Osteoblast (primary cell): ENCODE data around the gene KATNB1. TPM values are rescaled to one million over a fixed set of nuclear protein-coding genes. Genes with fewer than 3 reads are reported as not detected.
"Not testable (repeated sequence)": the region's sequence is repeated elsewhere in the genome, so short reads cannot be mapped to it uniquely, and the experiment has no call there.

Experiments
- DNase-seq: peaks from one replicate; pipeline ENCODE4 v3.0.0; 2011; ENCODE audit warnings: low spot score, mixed read lengths; ENCODE audit not compliant: insufficient read length; ENCODE audit errors: missing footprints
- H2AFZ ChIP-seq: 2 replicates; pipeline ENCODE4 v1.6.0; 2011; ENCODE audit warnings: mild to moderate bottlenecking, low read length
- H3K27ac ChIP-seq: 2 replicates; pipeline ENCODE4 v1.5.1; 2011; ENCODE audit warnings: mild to moderate bottlenecking, low read depth, low read length, moderate library complexity
- H3K27me3 ChIP-seq: 2 replicates; pipeline ENCODE4 v1.6.0; 2012; ENCODE audit warnings: mild to moderate bottlenecking, control low read depth, inconsistent platforms, low read length, moderate library complexity; ENCODE audit not compliant: insufficient read depth
- H3K36me3 ChIP-seq: 2 replicates; pipeline ENCODE4 v1.5.1; 2011; ENCODE audit warnings: mild to moderate bottlenecking, low read length, control low read depth, moderate library complexity; ENCODE audit not compliant: insufficient read depth
- H3K4me1 ChIP-seq: 2 replicates; pipeline ENCODE4 v1.5.1; 2011; ENCODE audit warnings: mild to moderate bottlenecking, low read length, control low read depth, moderate library complexity; ENCODE audit not compliant: insufficient read depth
- H3K4me2 ChIP-seq: 2 replicates; pipeline ENCODE4 v1.6.0; 2011; ENCODE audit warnings: mild to moderate bottlenecking, low read length; ENCODE audit not compliant: insufficient read depth
- H3K4me3 ChIP-seq: fragments of 200-600 bp; sonication (generic); 3 replicates; pipeline ENCODE4 v1.5.1; 2012; ENCODE audit warnings: mild to moderate bottlenecking, low read length, inconsistent platforms; ENCODE audit not compliant: insufficient read depth
- H3K79me2 ChIP-seq: 2 replicates; pipeline ENCODE4 v1.6.0; 2012; ENCODE audit warnings: mild to moderate bottlenecking, low read length, control low read depth, inconsistent platforms; ENCODE audit not compliant: insufficient read depth
- H3K9me3 ChIP-seq: 2 replicates; pipeline ENCODE4 v1.5.1; 2011; ENCODE audit warnings: low read depth, low read length, control low read depth
- H4K20me1 ChIP-seq: 2 replicates; pipeline ENCODE4 v1.6.0; 2012; ENCODE audit warnings: mild to moderate bottlenecking, low read length, control low read depth; ENCODE audit not compliant: insufficient read depth
- total RNA-seq: library from RNA; depleted of rRNA; stranded (reverse); fragments of >200 nt; gene quantifications from 2 replicates; pipeline ENCODE4 v1.2.3, GENCODE V29; 2012
- TF ChIP-seq, protein P1 (sequence below): IDR thresholded peaks from 2 replicates; pipeline ENCODE4 v1.5.1; 2011; ENCODE audit warnings: mild to moderate bottlenecking, low read depth, low read length, moderate library complexity; ENCODE audit errors: extremely low read depth

KATNB1 gene
- total RNA-seq, 1 donor = 24.6 TPM

DNA sequence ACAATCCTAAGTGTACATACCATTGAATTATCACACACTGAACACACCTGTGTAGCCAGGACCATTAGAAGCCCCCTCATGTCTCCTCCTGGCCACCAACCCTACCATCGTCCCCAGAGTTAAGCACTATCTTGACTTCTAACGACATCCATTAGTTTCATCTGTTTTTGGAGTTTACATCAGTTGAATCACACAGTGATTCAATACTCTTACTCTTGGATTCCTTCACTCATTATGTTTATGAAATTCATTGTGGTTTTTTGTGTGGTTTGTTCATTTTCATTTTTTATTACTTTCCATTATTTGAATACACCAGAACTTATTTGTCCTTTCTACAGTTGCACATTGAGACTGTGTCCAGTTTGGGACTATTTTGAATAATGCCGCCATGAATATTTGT, 27.4 kb upstream of the KATNB1 start:
- Histone ChIP-seq H2AFZ (no peak overlapping the region), H3K27ac (no peak overlapping the region), H3K27me3 (peaks cover 50% of the 10 kb centered on the region), H3K9me3 (no peaks in the 10 kb centered on the region), H3K4me3 (no peak overlapping the region), H3K4me2 (no peak overlapping the region), H3K4me1 (no peaks in the 10 kb centered on the region), H3K79me2 (no peaks in the 10 kb centered on the region), H3K36me3 (no peaks in the 10 kb centered on the region), H4K20me1 (no peaks in the 10 kb centered on the region)
- peak; percentile 71 for DNase-seq
- TF ChIP-seq, protein P1, sequence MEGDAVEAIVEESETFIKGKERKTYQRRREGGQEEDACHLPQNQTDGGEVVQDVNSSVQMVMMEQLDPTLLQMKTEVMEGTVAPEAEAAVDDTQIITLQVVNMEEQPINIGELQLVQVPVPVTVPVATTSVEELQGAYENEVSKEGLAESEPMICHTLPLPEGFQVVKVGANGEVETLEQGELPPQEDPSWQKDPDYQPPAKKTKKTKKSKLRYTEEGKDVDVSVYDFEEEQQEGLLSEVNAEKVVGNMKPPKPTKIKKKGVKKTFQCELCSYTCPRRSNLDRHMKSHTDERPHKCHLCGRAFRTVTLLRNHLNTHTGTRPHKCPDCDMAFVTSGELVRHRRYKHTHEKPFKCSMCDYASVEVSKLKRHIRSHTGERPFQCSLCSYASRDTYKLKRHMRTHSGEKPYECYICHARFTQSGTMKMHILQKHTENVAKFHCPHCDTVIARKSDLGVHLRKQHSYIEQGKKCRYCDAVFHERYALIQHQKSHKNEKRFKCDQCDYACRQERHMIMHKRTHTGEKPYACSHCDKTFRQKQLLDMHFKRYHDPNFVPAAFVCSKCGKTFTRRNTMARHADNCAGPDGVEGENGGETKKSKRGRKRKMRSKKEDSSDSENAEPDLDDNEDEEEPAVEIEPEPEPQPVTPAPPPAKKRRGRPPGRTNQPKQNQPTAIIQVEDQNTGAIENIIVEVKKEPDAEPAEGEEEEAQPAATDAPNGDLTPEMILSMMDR = no peak

DNA sequence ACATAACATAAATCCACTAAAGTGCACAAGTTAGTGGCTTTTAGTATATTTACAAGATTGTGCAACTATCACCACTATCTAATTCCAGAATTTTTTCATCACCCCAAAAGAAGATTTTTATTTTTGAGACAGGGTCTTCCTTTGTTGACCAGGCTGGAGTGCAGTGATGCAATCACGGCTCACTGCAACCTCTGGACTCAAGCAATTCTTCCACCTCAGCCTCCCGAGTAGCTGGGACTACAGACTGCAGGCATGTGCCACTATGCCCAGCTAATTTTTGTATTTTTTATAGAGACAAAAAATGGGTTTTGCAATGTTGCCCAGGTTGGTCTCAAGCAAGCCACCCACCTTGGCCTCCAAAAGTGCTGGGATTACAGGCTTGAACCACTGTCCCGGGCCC, 25.9 kb upstream of the KATNB1 start:
- Histone ChIP-seq H3K36me3 (no peaks in the 10 kb centered on the region), H3K27me3 (peaks cover 61% of the 10 kb centered on the region), H3K4me1 (no peaks in the 10 kb centered on the region), H3K27ac (no peak overlapping the region), H3K79me2 (no peaks in the 10 kb centered on the region), H2AFZ (no peak overlapping the region), H3K4me2 (no peak overlapping the region), H3K9me3 (no peaks in the 10 kb centered on the region), H3K4me3 (no peak overlapping the region), H4K20me1 (no peaks in the 10 kb centered on the region)
- no peak for DNase-seq
- TF ChIP-seq, protein P1 = no peak

DNA sequence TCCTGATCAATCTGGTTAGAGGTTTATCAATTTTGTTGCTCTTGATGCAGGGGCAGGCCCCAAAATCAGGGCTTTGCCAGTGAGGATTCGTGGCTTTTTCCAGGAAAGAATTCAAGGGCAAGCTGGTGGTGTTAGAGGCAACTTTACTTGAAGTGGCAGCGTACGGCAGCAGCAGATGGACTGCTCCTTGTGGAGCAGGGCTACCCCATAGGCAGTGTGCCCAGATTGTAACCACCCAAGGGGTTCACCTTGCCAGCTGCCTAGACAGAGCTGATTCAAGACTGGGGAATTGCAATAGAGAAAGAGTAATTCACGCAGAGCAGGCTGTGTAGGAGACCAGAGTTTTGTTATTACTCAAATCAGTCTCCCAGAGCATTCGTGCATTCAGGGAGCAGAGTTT, 24.2 kb upstream of the KATNB1 start:
- TF ChIP-seq, protein P1 = no peak

DNA sequence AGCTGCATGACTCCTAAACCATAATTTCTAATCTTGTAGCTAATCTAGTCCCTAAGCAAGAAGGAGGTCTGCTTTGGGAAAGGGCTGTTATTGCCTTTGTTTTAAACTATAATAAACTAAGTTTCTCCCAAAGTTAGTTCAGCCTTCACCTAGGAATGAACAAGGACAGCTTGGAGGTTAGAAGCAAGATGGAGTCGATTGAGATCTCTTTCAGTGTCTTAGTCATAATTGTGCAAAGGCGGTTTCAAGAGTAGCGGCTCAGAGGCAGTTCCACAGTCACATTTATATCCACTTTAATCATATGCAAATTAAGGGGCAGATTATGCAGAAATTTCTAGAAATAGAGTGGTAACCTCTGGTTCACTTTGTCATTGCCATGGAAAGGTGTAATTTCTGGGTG, 23.6 kb upstream of the KATNB1 start:
- Histone ChIP-seq H3K4me3 (no peak overlapping the region), H3K36me3 (no peaks in the 10 kb centered on the region), H2AFZ (no peak overlapping the region), H3K27me3 (peaks cover 62% of the 10 kb centered on the region), H4K20me1 (no peaks in the 10 kb centered on the region), H3K27ac (no peak overlapping the region), H3K4me2 (no peak overlapping the region), H3K4me1 (no peaks in the 10 kb centered on the region), H3K79me2 (no peaks in the 10 kb centered on the region), H3K9me3 (no peaks in the 10 kb centered on the region)
- TF ChIP-seq, protein P1 = no peak
- no peak for DNase-seq

More for the DNA sequence above, 24.2 kb upstream of the KATNB1 start:
- Histone ChIP-seq H4K20me1 (no peaks in the 10 kb centered on the region), H3K4me2 (no peak overlapping the region), H3K27ac (no peak overlapping the region), H3K36me3 (no peaks in the 10 kb centered on the region), H2AFZ (no peak overlapping the region), H3K4me3 (no peak overlapping the region), H3K79me2 (no peaks in the 10 kb centered on the region), H3K27me3 (peaks cover 66% of the 10 kb centered on the region), H3K9me3 (no peaks in the 10 kb centered on the region), H3K4me1 (no peaks in the 10 kb centered on the region)
- DNase-seq = no peak

DNA sequence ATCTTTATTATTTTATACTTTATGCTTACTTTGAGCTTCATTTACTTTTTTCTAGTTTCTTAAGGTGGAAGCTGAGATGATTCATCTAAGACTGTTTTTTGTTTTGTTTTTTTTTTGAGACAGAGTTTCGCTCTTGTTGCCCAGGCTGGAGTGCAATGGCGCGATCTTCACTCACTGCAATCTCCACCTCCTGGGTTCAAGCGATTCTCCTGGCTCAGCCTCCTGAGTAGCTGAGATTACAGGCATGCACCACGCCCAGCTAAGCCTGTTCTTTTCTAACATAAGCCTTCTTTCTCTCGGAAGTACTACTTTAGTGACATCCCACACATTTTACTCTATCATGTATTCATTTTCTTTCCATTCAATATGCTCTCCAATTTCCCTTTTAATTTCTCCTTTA, 23.0 kb upstream of the KATNB1 start:
- H3K4me3 ChIP-seq = not testable (repeated sequence)

More for the DNA sequence above, 23.0 kb upstream of the KATNB1 start:
- not testable (repeated sequence) for H3K4me1 ChIP-seq, H2AFZ ChIP-seq, H3K9me3 ChIP-seq, H3K36me3 ChIP-seq, H3K27ac ChIP-seq, H3K4me2 ChIP-seq, H4K20me1 ChIP-seq, H3K79me2 ChIP-seq, DNase-seq
- H3K27me3 ChIP-seq = peaks cover 57% of the 10 kb centered on the region
